Measurements from ENCODE around the gene SDK1. TPM values are rescaled to one million over a fixed set of nuclear protein-coding genes. Genes with fewer than 3 reads are reported as not detected.

The SDK1 gene
- total RNA-seq, 1 donor from 2014 or later = 4.3 TPM

DNA sequence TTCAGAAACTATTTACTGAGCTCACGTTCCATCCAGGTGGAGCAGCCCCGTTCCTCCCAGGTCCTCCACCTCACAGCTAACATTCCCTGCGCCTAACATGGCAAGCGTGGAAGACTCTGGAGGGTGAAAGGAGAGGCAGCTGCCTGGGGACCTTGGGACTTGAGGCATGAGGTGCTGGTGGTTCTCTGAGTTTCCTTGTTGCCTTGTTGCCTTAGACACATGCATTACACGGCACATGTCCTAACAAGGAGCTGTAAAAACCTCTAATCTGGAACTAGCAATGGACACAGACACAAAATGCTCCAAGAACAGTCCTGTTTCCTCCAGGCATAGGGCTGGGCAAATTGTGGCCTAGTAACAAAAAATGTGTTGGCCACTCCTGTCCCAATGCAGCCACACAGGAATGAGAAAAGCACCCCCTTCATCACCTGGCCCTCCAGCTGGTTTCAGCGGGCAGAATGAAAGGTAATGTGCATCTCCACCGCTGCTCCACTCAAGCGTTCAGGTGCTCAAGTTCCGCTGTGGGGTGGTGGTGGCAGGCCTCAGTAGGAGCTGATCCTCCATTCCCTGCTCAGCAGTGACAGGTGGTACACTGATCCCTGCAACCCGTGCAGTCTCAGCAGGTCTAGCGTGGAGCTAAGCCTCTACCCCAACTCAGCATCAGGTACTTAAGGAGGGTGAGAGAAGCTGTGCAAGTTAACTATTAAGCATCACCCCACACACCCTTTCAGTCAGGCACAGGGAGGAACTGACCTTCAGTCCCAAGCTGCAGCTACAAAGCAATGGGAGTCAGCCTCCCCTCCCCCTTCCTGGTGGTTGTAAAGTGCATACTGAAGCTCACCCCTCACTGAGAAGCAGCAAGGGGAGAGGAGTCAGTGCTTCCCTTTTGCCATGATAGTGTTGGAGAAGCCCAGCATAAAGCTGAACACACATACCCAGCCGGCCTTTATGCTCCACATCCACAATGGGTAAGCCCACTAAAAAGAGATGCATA, 382.8 kb downstream of the SDK1 start:
- H3K9me3 Mint-ChIP-seq (ENCODE audit: unreplicated experiment) = no peaks in the 10 kb centered on the region
- no peak overlapping the region for H3K27ac Mint-ChIP-seq (ENCODE audit: unreplicated experiment)
- H3K36me3 Mint-ChIP-seq (ENCODE audit: low read depth, unreplicated experiment) = no peaks in the 10 kb centered on the region
- TF ChIP-seq, protein P1, sequence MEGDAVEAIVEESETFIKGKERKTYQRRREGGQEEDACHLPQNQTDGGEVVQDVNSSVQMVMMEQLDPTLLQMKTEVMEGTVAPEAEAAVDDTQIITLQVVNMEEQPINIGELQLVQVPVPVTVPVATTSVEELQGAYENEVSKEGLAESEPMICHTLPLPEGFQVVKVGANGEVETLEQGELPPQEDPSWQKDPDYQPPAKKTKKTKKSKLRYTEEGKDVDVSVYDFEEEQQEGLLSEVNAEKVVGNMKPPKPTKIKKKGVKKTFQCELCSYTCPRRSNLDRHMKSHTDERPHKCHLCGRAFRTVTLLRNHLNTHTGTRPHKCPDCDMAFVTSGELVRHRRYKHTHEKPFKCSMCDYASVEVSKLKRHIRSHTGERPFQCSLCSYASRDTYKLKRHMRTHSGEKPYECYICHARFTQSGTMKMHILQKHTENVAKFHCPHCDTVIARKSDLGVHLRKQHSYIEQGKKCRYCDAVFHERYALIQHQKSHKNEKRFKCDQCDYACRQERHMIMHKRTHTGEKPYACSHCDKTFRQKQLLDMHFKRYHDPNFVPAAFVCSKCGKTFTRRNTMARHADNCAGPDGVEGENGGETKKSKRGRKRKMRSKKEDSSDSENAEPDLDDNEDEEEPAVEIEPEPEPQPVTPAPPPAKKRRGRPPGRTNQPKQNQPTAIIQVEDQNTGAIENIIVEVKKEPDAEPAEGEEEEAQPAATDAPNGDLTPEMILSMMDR (IDR thresholded peaks at IDR 0.05; ENCODE audit: unreplicated experiment) = no peak
- no peaks in the 10 kb centered on the region for H3K4me1 Mint-ChIP-seq (ENCODE audit: unreplicated experiment)
- H3K27me3 Mint-ChIP-seq (ENCODE audit: unreplicated experiment) = no peaks in the 10 kb centered on the region
- DNase-seq (ENCODE audit: low spot score) = no peak
- no peak overlapping the region for H3K4me3 Mint-ChIP-seq (ENCODE audit: unreplicated experiment)

DNA sequence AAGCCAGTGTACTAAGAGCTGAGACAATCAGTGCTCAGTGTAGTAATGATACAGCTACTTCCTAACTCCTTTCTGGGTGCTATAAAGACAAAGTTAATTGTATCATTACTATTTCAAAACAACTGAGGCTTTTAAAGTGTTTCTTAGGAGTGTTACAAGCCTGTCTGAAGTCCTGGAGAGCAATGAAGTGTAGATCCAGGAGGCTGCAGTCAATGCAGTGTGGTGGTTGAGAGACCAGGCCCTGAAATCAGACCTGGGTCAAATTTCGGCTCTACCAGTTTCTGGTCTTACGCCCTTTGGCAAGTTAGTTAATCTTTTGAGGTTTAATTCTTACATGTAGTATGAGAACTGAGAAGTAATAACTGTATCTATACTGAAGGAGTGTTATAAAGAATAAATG, 387.0 kb downstream of the SDK1 start:
- DNase-seq (ENCODE audit: low spot score) = no peak
- H3K4me3 Mint-ChIP-seq (ENCODE audit: unreplicated experiment) = no peak overlapping the region
- no peaks in the 10 kb centered on the region for H3K36me3 Mint-ChIP-seq (ENCODE audit: low read depth, unreplicated experiment)
- no peaks in the 10 kb centered on the region for H3K4me1 Mint-ChIP-seq (ENCODE audit: unreplicated experiment)
- TF ChIP-seq, protein P1 (IDR thresholded peaks at IDR 0.05; ENCODE audit: unreplicated experiment) = no peak
- no peak overlapping the region for H3K27ac Mint-ChIP-seq (ENCODE audit: unreplicated experiment)
- H3K9me3 Mint-ChIP-seq (ENCODE audit: unreplicated experiment) = no peaks in the 10 kb centered on the region
- no peaks in the 10 kb centered on the region for H3K27me3 Mint-ChIP-seq (ENCODE audit: unreplicated experiment)

DNA sequence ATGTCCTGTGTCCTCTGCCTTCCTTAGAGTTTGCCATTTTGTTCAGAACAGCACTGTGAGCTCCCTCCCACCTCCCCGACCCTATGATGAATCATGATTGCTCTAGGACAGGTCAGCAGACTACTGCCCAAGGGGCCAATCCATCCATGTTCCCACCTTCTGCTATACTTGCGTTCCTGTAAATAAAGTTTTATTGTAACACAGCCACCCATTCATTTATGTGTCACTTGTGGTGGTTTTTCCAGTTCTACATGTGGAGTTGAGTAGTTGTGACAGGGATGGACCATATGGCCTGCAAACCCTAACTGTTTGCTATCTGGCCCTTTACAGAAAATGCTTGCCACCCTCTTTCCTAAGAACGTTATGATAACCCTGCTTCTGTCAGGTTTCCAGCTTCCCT, 387.8 kb downstream of the SDK1 start:
- Mint-ChIP-seq H3K27me3 (ENCODE audit: unreplicated experiment) (no peaks in the 10 kb centered on the region), H3K4me1 (ENCODE audit: unreplicated experiment) (no peaks in the 10 kb centered on the region), H3K27ac (ENCODE audit: unreplicated experiment) (no peak overlapping the region), H3K36me3 (ENCODE audit: low read depth, unreplicated experiment) (no peaks in the 10 kb centered on the region), H3K9me3 (ENCODE audit: unreplicated experiment) (no peaks in the 10 kb centered on the region), H3K4me3 (ENCODE audit: unreplicated experiment) (no peak overlapping the region)
- DNase-seq (ENCODE audit: low spot score) = no peak
- TF ChIP-seq, protein P1 (IDR thresholded peaks at IDR 0.05; ENCODE audit: unreplicated experiment) = no peak

DNA sequence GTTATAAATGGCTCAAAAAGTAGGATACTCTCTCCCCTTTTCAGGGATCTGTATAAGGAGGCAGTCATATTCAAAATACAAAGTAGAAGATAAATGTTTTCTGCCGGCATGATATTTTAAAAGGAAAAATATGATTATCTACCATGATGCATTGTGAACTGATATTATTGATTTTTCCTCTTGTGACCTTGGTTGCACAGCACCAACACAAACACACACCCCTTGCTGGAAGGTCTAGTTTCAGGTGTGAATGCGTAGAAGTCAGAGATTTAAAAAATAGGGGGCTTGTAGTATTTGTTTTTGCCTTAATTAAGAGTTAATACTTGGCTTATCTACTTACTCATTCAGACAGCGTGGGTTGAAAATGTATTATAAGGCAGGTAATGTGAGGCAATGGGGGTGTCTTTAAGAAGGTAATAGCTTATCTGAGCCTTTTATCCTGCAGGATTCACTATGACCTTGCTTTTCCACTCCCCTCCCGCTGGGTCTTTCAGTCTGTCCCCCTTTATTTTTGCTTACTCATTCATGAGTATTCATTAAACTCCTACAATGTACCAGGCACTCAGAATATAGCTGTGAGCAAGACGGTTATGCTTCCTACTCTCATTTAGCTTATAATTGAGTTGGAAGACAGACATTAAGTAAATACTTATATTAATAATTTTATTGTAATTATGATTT, 390.6 kb downstream of the SDK1 start:
- Mint-ChIP-seq H3K4me3 (ENCODE audit: unreplicated experiment) (no peak overlapping the region), H3K36me3 (ENCODE audit: low read depth, unreplicated experiment) (no peaks in the 10 kb centered on the region), H3K9me3 (ENCODE audit: unreplicated experiment) (no peaks in the 10 kb centered on the region), H3K27me3 (ENCODE audit: unreplicated experiment) (no peaks in the 10 kb centered on the region), H3K27ac (ENCODE audit: unreplicated experiment) (no peak overlapping the region), H3K4me1 (ENCODE audit: unreplicated experiment) (peaks cover 4% of the 10 kb centered on the region)
- DNase-seq (ENCODE audit: low spot score) = no peak
- TF ChIP-seq, protein P1 (IDR thresholded peaks at IDR 0.05; ENCODE audit: unreplicated experiment) = no peak

DNA sequence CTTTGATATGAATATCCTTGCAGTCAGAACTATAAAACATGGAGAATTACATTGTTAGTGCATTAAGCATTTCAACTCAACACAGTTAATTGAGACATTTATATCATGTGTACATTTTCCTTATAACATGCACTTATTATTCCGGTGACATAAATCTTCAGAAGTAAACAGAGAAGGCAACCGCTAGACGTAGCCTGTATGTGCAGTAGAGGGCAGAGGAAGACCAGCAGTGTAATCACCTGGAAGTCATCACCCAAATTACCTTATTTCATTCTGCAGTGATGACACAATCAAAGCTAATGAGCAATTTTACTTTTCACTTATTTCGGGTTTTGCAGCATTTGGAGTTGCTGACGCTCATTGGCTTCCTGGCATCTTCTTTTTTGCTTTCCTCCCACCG, 394.6 kb downstream of the SDK1 start:
- Mint-ChIP-seq H3K4me3 (ENCODE audit: unreplicated experiment) (no peak overlapping the region), H3K27ac (ENCODE audit: unreplicated experiment) (no peak overlapping the region), H3K9me3 (ENCODE audit: unreplicated experiment) (no peaks in the 10 kb centered on the region), H3K36me3 (ENCODE audit: low read depth, unreplicated experiment) (no peaks in the 10 kb centered on the region), H3K4me1 (ENCODE audit: unreplicated experiment) (peaks cover 12% of the 10 kb centered on the region), H3K27me3 (ENCODE audit: unreplicated experiment) (no peaks in the 10 kb centered on the region)
- DNase-seq (ENCODE audit: low spot score) = no peak
- TF ChIP-seq, protein P1 (IDR thresholded peaks at IDR 0.05; ENCODE audit: unreplicated experiment) = no peak

Measured in endothelial cell (in vitro differentiated cells).